Measurements from ENCODE around the gene GPSM3.
A peak's percentile ranks its signal among the peaks of the same experiment; 100 is the strongest.

GRCh38 chr6:32194825-32195651 lies 2.6 kb upstream of the GPSM3 start:
- TF ChIP-seq CTCF (IDR thresholded peaks at IDR 0.05): peak; percentile 8 to 57 (median 41)
- peak; percentile 66 to 98 for TF ChIP-seq POLR2A (IDR thresholded peaks at IDR 0.05)

Measured in uterus (tissue), 2 donors.